Jurkat, Clone E6-1 (cell line): Measurements from ENCODE around the gene YPEL1.
"Not testable (repeated sequence)": the region's sequence is repeated elsewhere in the genome, so short reads cannot be mapped to it uniquely, and the experiment has no call there.

Experiments
- DNase-seq: peaks from one replicate; pipeline ENCODE4 v3.0.0-alpha.2; 2011; ENCODE audit warnings: low read depth, low spot score
- H3K4me3 ChIP-seq: 2 replicates; pipeline ENCODE4 v1.5.1; 2011; ENCODE audit warnings: mild to moderate bottlenecking, low read length, control low read depth, moderate library complexity

The YPEL1 gene

GRCh38 chr22:21690401-21690801 is 45.2 kb downstream of the YPEL1 start:
- H3K4me3 ChIP-seq, result no peak overlapping the region
- no peak for DNase-seq

- no peak overlapping the region for H3K4me3 ChIP-seq
- no peak for DNase-seq
Measured at GRCh38 chr22:21688706-21689381, 46.8 kb downstream of the YPEL1 start.

GRCh38 chr22:21688341-21688705 is 47.3 kb downstream of the YPEL1 start:
- DNase-seq, result no peak
- H3K4me3 ChIP-seq, result no peak overlapping the region

GRCh38 chr22:21687685-21688259 is 47.8 kb downstream of the YPEL1 start:
- no peak for DNase-seq

GRCh38 chr22:21686634-21687393 is 48.8 kb downstream of the YPEL1 start:
- H3K4me3 ChIP-seq, result no peak overlapping the region
- DNase-seq, result no peak

More at GRCh38 chr22:21687685-21688259, 47.8 kb downstream of the YPEL1 start:
- H3K4me3 ChIP-seq, result no peak overlapping the region

- no peak overlapping the region for H3K4me3 ChIP-seq
- DNase-seq, result no peak
Measured at GRCh38 chr22:21686193-21686608, 49.4 kb downstream of the YPEL1 start.

- no peak overlapping the region for H3K4me3 ChIP-seq
- no peak for DNase-seq
Measured at GRCh38 chr22:21685164-21685513, 50.5 kb downstream of the YPEL1 start.

GRCh38 chr22:21684492-21685163 is 51.0 kb downstream of the YPEL1 start:
- DNase-seq, result no peak

GRCh38 chr22:21683401-21683811 is 52.2 kb downstream of the YPEL1 start:
- DNase-seq, result no peak
- no peak overlapping the region for H3K4me3 ChIP-seq

More at GRCh38 chr22:21684492-21685163, 51.0 kb downstream of the YPEL1 start:
- no peak overlapping the region for H3K4me3 ChIP-seq

GRCh38 chr22:21682385-21683175 is 53.0 kb downstream of the YPEL1 start:
- H3K4me3 ChIP-seq, result no peak overlapping the region
- DNase-seq, result no peak

GRCh38 chr22:21681566-21682370 is 53.8 kb downstream of the YPEL1 start:
- no peak overlapping the region for H3K4me3 ChIP-seq
- DNase-seq, result no peak

- no peak for DNase-seq
- H3K4me3 ChIP-seq, result no peak overlapping the region
Measured at GRCh38 chr22:21680830-21681565, 54.6 kb downstream of the YPEL1 start.

- H3K4me3 ChIP-seq, result no peak overlapping the region
- DNase-seq, result no peak
Measured at GRCh38 chr22:21679383-21679782, 56.2 kb downstream of the YPEL1 start.

- DNase-seq, H3K4me3 ChIP-seq: not testable (repeated sequence)
Measured at GRCh38 chr22:21678842-21679241, 56.8 kb downstream of the YPEL1 start.

- no peak overlapping the region for H3K4me3 ChIP-seq
- DNase-seq, result no peak
Measured at GRCh38 chr22:21677606-21678443, 57.8 kb downstream of the YPEL1 start.

- no peak for DNase-seq
- no peak overlapping the region for H3K4me3 ChIP-seq
Measured at GRCh38 chr22:21674638-21675245, 60.9 kb downstream of the YPEL1 start.
